HEK293 (cell line): ENCODE measurements around the gene PCDH1.

Experiments used
- CTCF ChIA-PET: fragments of 350-600 bp; formaldehyde crosslinking; extraction: SDS; loops from one replicate; lab custom pipeline; 2021; ENCODE audit warnings: antibody characterized with exemption; lab: Yijun Ruan, JAX
- POLR2A ChIA-PET: fragments of 300-600 bp; formaldehyde crosslinking; extraction: SDS; loops from one replicate; lab custom pipeline; 2020; ENCODE audit warnings: antibody characterized with exemption, inconsistent platforms; lab: Yijun Ruan, JAX
- H3K27ac ChIP-seq: fragments of 200-500 bp; sonication (Bioruptor generic); 2 replicates; pipeline ENCODE4 v1.5.1; 2014; ENCODE audit warnings: low read depth, low read length, control low read depth, inconsistent platforms; ENCODE audit errors: extremely low read depth
- H3K36me3 ChIP-seq, 2 experiments: fragments of 200-500 bp in 1 of 2; sonication (Bioruptor generic) in 1 of 2; 1 replicate in 1 of 2; 2 replicates in 1 of 2; pipeline ENCODE4 v1.5.1; 2014 to 2017; ENCODE audit warnings: inconsistent platforms in 2 of 2, low read length in 2 of 2; ENCODE audit not compliant: control insufficient read depth in 2 of 2, insufficient read depth in 1 of 2
- H3K4me1 ChIP-seq: fragments of 200-500 bp; sonication (Bioruptor generic); 2 replicates; pipeline ENCODE4 v1.5.1; 2014; ENCODE audit warnings: mild to moderate bottlenecking, low read length, inconsistent platforms; ENCODE audit not compliant: control insufficient read depth, insufficient read depth
- H3K4me3 ChIP-seq: 2 replicates; pipeline ENCODE4 v1.5.1; 2011; ENCODE audit warnings: low read depth, mild to moderate bottlenecking, control low read depth, low read length, moderate library complexity
- H3K9me3 ChIP-seq: fragments of 200-500 bp; sonication (Bioruptor generic); 2 replicates; pipeline ENCODE4 v1.5.1; 2014; ENCODE audit warnings: low read depth, low read length, inconsistent platforms; ENCODE audit not compliant: control insufficient read depth, insufficient read depth
- EGR2 ChIP-seq: fragments of 450-650 bp; formaldehyde crosslinking; IDR thresholded peaks from 2 replicates; pipeline ENCODE4 v1.5.1; 2016; ENCODE audit warnings: low read depth, missing biosample characterization, missing genetic modification characterization
- PATZ1 ChIP-seq: fragments of 450-650 bp; formaldehyde crosslinking; IDR thresholded peaks from 2 replicates; pipeline ENCODE4 v1.5.1; 2016; ENCODE audit warnings: missing biosample characterization, missing genetic modification characterization
- WT1 ChIP-seq: fragments of 450-650 bp; formaldehyde crosslinking; IDR thresholded peaks from 2 replicates; pipeline ENCODE4 v1.5.1; 2016; ENCODE audit warnings: missing biosample characterization, missing genetic modification characterization
- ZBTB44 ChIP-seq: fragments of 450-650 bp; IDR thresholded peaks from 2 replicates; pipeline ENCODE4 v1.5.1; 2018; ENCODE audit warnings: missing biosample characterization, mild to moderate bottlenecking, missing genetic modification characterization
- ZFHX2 ChIP-seq: fragments of 450-650 bp; formaldehyde crosslinking; conservative IDR thresholded peaks from 2 replicates; pipeline ENCODE4 v1.5.1; 2016; ENCODE audit warnings: missing biosample characterization, missing genetic modification characterization
- ZNF114 ChIP-seq: fragments of 450-650 bp; formaldehyde crosslinking; IDR thresholded peaks from 2 replicates; pipeline ENCODE4 v1.5.0; 2017; ENCODE audit warnings: missing biosample characterization, missing genetic modification characterization
- ZNF155 ChIP-seq: fragments of 450-650 bp; formaldehyde crosslinking; IDR thresholded peaks from 2 replicates; pipeline ENCODE4 v1.5.1; 2016; ENCODE audit warnings: missing biosample characterization, missing genetic modification characterization
- ZNF221 ChIP-seq: fragments of 450-650 bp; formaldehyde crosslinking; IDR thresholded peaks from 2 replicates; pipeline ENCODE4 v1.5.1; 2017; ENCODE audit warnings: missing biosample characterization, missing genetic modification characterization, borderline replicate concordance
- ZNF341 ChIP-seq: fragments of 450-650 bp; formaldehyde crosslinking; IDR thresholded peaks from 2 replicates; pipeline ENCODE4; 2016; ENCODE audit warnings: low read depth, missing biosample characterization, missing genetic modification characterization
- ZNF37A ChIP-seq: fragments of 450-650 bp; IDR thresholded peaks from 2 replicates; pipeline ENCODE4 v1.5.1; 2018; ENCODE audit warnings: missing biosample characterization, missing genetic modification characterization
- ZNF561 ChIP-seq: fragments of 450-650 bp; IDR thresholded peaks from 2 replicates; pipeline ENCODE4 v1.5.1; 2018; ENCODE audit warnings: missing biosample characterization, missing genetic modification characterization, borderline replicate concordance
- ZNF624 ChIP-seq: fragments of 450-650 bp; formaldehyde crosslinking; IDR thresholded peaks from 2 replicates; pipeline ENCODE4 v1.5.1; 2017; ENCODE audit warnings: missing biosample characterization, missing genetic modification characterization
- ZNF645 ChIP-seq: fragments of 450-650 bp; formaldehyde crosslinking; IDR thresholded peaks from 2 replicates; pipeline ENCODE4; 2016; ENCODE audit warnings: missing biosample characterization, missing genetic modification characterization
- ZNF692 ChIP-seq: fragments of 450-650 bp; formaldehyde crosslinking; IDR thresholded peaks from 2 replicates; pipeline ENCODE4 v1.5.1; 2016; ENCODE audit warnings: missing biosample characterization, missing genetic modification characterization
- ZNF707 ChIP-seq: fragments of 450-650 bp; formaldehyde crosslinking; IDR thresholded peaks from 2 replicates; pipeline ENCODE4 v1.5.1; 2016; ENCODE audit warnings: missing biosample characterization, missing genetic modification characterization
- ZNF768 ChIP-seq: fragments of 450-650 bp; formaldehyde crosslinking; IDR thresholded peaks from 2 replicates; pipeline ENCODE4 v1.5.1; 2018; ENCODE audit warnings: missing biosample characterization, mild to moderate bottlenecking, missing genetic modification characterization
- ZNF843 ChIP-seq: fragments of 450-650 bp; formaldehyde crosslinking; IDR thresholded peaks from 2 replicates; pipeline ENCODE4 v1.5.1; 2016; ENCODE audit warnings: missing biosample characterization, missing genetic modification characterization
- ZSCAN30 ChIP-seq: fragments of 450-650 bp; IDR thresholded peaks from 2 replicates; pipeline ENCODE4 v1.5.1; 2018; ENCODE audit warnings: missing biosample characterization, mild to moderate bottlenecking, missing genetic modification characterization, moderate library complexity
- ZSCAN5A ChIP-seq: fragments of 450-650 bp; formaldehyde crosslinking; IDR thresholded peaks from 2 replicates; pipeline ENCODE4 v1.5.1; 2016; ENCODE audit warnings: missing biosample characterization, missing genetic modification characterization

Gene PCDH1

GRCh38 chr5:141910271-141910673 lies 32.1 kb upstream of the PCDH1 start (continued):
- TF ChIP-seq ZSCAN30 (tag by site-specific recombination) (no peak), ZNF221 (no peak), ZNF114 (no peak), ZNF692 (tag by site-specific recombination) (no peak), ZBTB44 (tag by site-specific recombination) (no peak)

GRCh38 chr5:141909212-141909611 lies 31.0 kb upstream of the PCDH1 start:
- Histone ChIP-seq H3K4me1 (no peaks in the 10 kb centered on the region), H3K27ac (no peak overlapping the region), H3K9me3 (no peaks in the 10 kb centered on the region), H3K36me3 (no peaks in the 10 kb centered on the region), H3K4me3 (no peak overlapping the region)
- TF ChIP-seq ZFHX2 (no peak), PATZ1 (tag by site-specific recombination) (no peak), ZNF155 (no peak), EGR2 (tag by site-specific recombination) (no peak), ZNF341 (tag by site-specific recombination) (no peak), WT1 (no peak), ZNF707 (tag by site-specific recombination) (no peak), ZNF37A (no peak), ZNF768 (tag by site-specific recombination) (no peak), ZSCAN5A (no peak), ZNF561 (tag by site-specific recombination) (no peak), ZNF843 (tag by site-specific recombination) (no peak), ZNF645 (tag by site-specific recombination) (no peak), ZNF624 (tag by site-specific recombination) (no peak)
- CTCF ChIA-PET = interaction anchor here (1.2 to 1.5 kb wide), 2 partner anchors 30 to 218 kb away, joined by 3 to 4 read pairs; no protein-coding TSS in a partner anchor
- POLR2A ChIA-PET = interaction anchor here (1.1 kb wide), 1 partner anchor 14 kb away, joined by 3 read pairs; the partner anchor contains the start of gene DELE1
